22Rv1 (cell line): Measurements from ENCODE around the gene S100PBP.

Experiments
- CTCF ChIP-seq: fragments of 450-650 bp; IDR thresholded peaks from 2 replicates; pipeline ENCODE4 v1.5.1; 2017; ENCODE audit warnings: mild to moderate bottlenecking
- ZFX ChIP-seq: fragments of 450-650 bp; IDR thresholded peaks from 2 replicates; pipeline ENCODE4 v1.6.1; 2017; ENCODE audit warnings: antibody characterized with exemption, borderline replicate concordance

GRCh38 chr1:32806910-32807523 is 10.4 kb upstream of the S100PBP start:
- TF ChIP-seq CTCF (no peak), ZFX (no peak)
